IMR-90 (cell line): ENCODE results near the gene PTPRF. TPM values are rescaled to one million over a fixed set of nuclear protein-coding genes. Genes with fewer than 3 reads are reported as not detected.

Experiments
- ATAC-seq: fragments of 200-7000 bp; cut with Tn5 transposase; 2 replicates; pipeline ENCODE4 v1.9.1; 2020; ENCODE audit warnings: low read depth, mild to moderate bottlenecking, moderate library complexity
- BruUV-seq: library from RNA; stranded (reverse); fragments of 400-500 nt; replicated peaks from 2 replicates; lab custom pipeline; 2021; lab: Mats Ljungman, UMichigan
- CTCF ChIA-PET: fragments of 300-600 bp; formaldehyde crosslinking; extraction: SDS; loops from one replicate; lab custom pipeline; 2021; ENCODE audit warnings: antibody characterized with exemption; lab: Yijun Ruan, JAX
- POLR2A ChIA-PET: fragments of 300-600 bp; sonication (Branson Sonifier 250); formaldehyde crosslinking; loops from one replicate; lab custom pipeline; 2022; ENCODE audit warnings: antibody characterized with exemption; ENCODE audit not compliant: unreplicated experiment; lab: Charles Lee
- DNase-seq: peaks from one replicate; pipeline ENCODE4 v3.0.0; 2013
- H2AFZ ChIP-seq: replicated peaks from 2 replicates; pipeline ENCODE3; 2013; ENCODE audit warnings: low read length, mild to moderate bottlenecking; ENCODE audit not compliant: poor library complexity
- H2AK5ac ChIP-seq: 2 replicates; pipeline ENCODE4 v1.6.1; 2013; ENCODE audit warnings: low read depth, low read length, inconsistent platforms
- H2AK9ac ChIP-seq: replicated peaks from 2 replicates; pipeline ENCODE3; 2013; ENCODE audit warnings: mild to moderate bottlenecking, low read depth, low read length, moderate library complexity; ENCODE audit not compliant: poor library complexity
- H2BK120ac ChIP-seq: 2 replicates; pipeline ENCODE4 v1.6.1; 2013; ENCODE audit warnings: low read depth, low read length, inconsistent platforms
- H2BK15ac ChIP-seq: 3 replicates; pipeline ENCODE4 v1.6.1; 2013; ENCODE audit warnings: low read depth, low read length, inconsistent platforms
- H2BK20ac ChIP-seq: 2 replicates; pipeline ENCODE4 v1.6.1; 2013; ENCODE audit warnings: low read depth, mild to moderate bottlenecking, inconsistent platforms, low read length, moderate library complexity
- H2BK5ac ChIP-seq: 2 replicates; pipeline ENCODE4 v1.6.1; 2013; ENCODE audit warnings: mild to moderate bottlenecking, low read depth, low read length, inconsistent platforms; ENCODE audit not compliant: poor library complexity, severe bottlenecking
- H3K14ac ChIP-seq: replicated peaks from 2 replicates; pipeline ENCODE4 v1.6.1; 2013; ENCODE audit warnings: low read depth, low read length, inconsistent platforms
- H3K18ac ChIP-seq: 2 replicates; pipeline ENCODE4 v1.6.1; 2013; ENCODE audit warnings: low read depth, low read length, control low read depth
- H3K23ac ChIP-seq: 2 replicates; pipeline ENCODE4 v1.6.1; 2013; ENCODE audit warnings: low read depth, low read length, inconsistent platforms
- H3K27ac ChIP-seq: 2 replicates; pipeline ENCODE4 v1.5.1; 2013; ENCODE audit warnings: mild to moderate bottlenecking, control low read depth, low read length; ENCODE audit not compliant: insufficient read depth
- H3K27me3 ChIP-seq: 2 replicates; pipeline ENCODE4 v1.6.1; 2013; ENCODE audit warnings: low read length; ENCODE audit not compliant: control insufficient read depth, insufficient read depth
- H3K36me3 ChIP-seq: 2 replicates; pipeline ENCODE4 v1.6.1; 2013; ENCODE audit warnings: low read length, mixed read lengths; ENCODE audit not compliant: control insufficient read depth, insufficient read depth
- H3K4ac ChIP-seq: 2 replicates; pipeline ENCODE4 v1.6.1; 2013; ENCODE audit warnings: low read depth, low read length, inconsistent platforms
- H3K4me1 ChIP-seq: 2 replicates; pipeline ENCODE4 v1.6.1; 2013; ENCODE audit warnings: low read length, mixed read lengths; ENCODE audit not compliant: control insufficient read depth, insufficient read depth
- H3K4me2 ChIP-seq: 2 replicates; pipeline ENCODE4 v1.6.1; 2013; ENCODE audit warnings: low read depth, mild to moderate bottlenecking, control low read depth, low read length, moderate library complexity
- H3K4me3 ChIP-seq: 2 replicates; pipeline ENCODE4 v1.5.1; 2013; ENCODE audit warnings: low read depth, mild to moderate bottlenecking, control low read depth, low read length, moderate library complexity; ENCODE audit not compliant: insufficient read depth
- H3K56ac ChIP-seq: 2 replicates; pipeline ENCODE4 v1.6.1; 2013; ENCODE audit warnings: low read length, inconsistent platforms; ENCODE audit not compliant: insufficient read depth; ENCODE audit errors: extremely low read depth
- H3K79me1 ChIP-seq, 2 experiments: 2 replicates each; pipeline ENCODE4 v1.6.1; 2013; ENCODE audit warnings: low read length in 2 of 2, inconsistent platforms in 1 of 2, low read depth in 1 of 2
- H3K9ac ChIP-seq: 2 replicates; pipeline ENCODE4 v1.6.1; 2013; ENCODE audit warnings: low read depth, low read length, control low read depth
- H3K9me1 ChIP-seq: 2 replicates; pipeline ENCODE4 v1.6.1; 2013; ENCODE audit warnings: low read length, inconsistent platforms; ENCODE audit not compliant: insufficient read depth
- H3K9me3 ChIP-seq: 2 replicates; pipeline ENCODE4 v1.6.1; 2013; ENCODE audit warnings: low read length; ENCODE audit not compliant: control insufficient read depth, insufficient read depth
- H4K20me1 ChIP-seq: 2 replicates; pipeline ENCODE4 v1.6.1; 2013; ENCODE audit warnings: low read length, inconsistent platforms; ENCODE audit not compliant: insufficient read depth
- H4K5ac ChIP-seq: 2 replicates; pipeline ENCODE4 v1.6.1; 2013; ENCODE audit warnings: mild to moderate bottlenecking, low read depth, low read length, control low read depth
- H4K8ac ChIP-seq, 2 experiments: 2 replicates each; pipeline ENCODE4 v1.6.1; 2013; ENCODE audit warnings: low read depth in 2 of 2, low read length in 2 of 2, control low read depth in 1 of 2, inconsistent platforms in 1 of 2
- H4K91ac ChIP-seq: 2 replicates; pipeline ENCODE4 v1.6.1; 2013; ENCODE audit warnings: low read depth, low read length, inconsistent platforms; ENCODE audit not compliant: insufficient read depth
- BHLHE40 ChIP-seq: fragments of 150-350 bp; IDR thresholded peaks from 2 replicates; pipeline ENCODE4 v1.6.1; 2016; ENCODE audit warnings: mild to moderate bottlenecking, low read depth, low read length
- ELK1 ChIP-seq: fragments of 150-350 bp; IDR thresholded peaks from 2 replicates; pipeline ENCODE4 v1.6.1; 2016; ENCODE audit warnings: low read depth, mild to moderate bottlenecking, low read length, moderate library complexity, borderline replicate concordance
- FOS ChIP-seq: fragments of 150-350 bp; IDR thresholded peaks from 2 replicates; pipeline ENCODE4 v1.6.1; 2016; ENCODE audit warnings: low read depth, low read length
- MAFK ChIP-seq: IDR thresholded peaks from 2 replicates; pipeline ENCODE4 v1.6.1; 2012; ENCODE audit warnings: low read depth, low read length, improper control_type of control experiment
- MXI1 ChIP-seq: IDR thresholded peaks from 2 replicates; pipeline ENCODE4 v1.6.1; 2012; ENCODE audit warnings: low read depth, mild to moderate bottlenecking, low read length, moderate library complexity, borderline replicate concordance
- NFE2L2 ChIP-seq: fragments of 150-350 bp; IDR thresholded peaks from 2 replicates; pipeline ENCODE4 v1.6.1; 2016; ENCODE audit warnings: low read depth, mild to moderate bottlenecking, low read length
- POLR2A ChIP-seq: IDR thresholded peaks from 2 replicates; pipeline ENCODE4 v1.6.1; 2012; ENCODE audit warnings: mild to moderate bottlenecking, low read depth, low read length
- RCOR1 ChIP-seq: IDR thresholded peaks from 2 replicates; pipeline ENCODE4 v1.6.1; 2012; ENCODE audit warnings: mild to moderate bottlenecking, low read length, improper control_type of control experiment; ENCODE audit not compliant: insufficient replicate concordance
- RFX5 ChIP-seq: IDR thresholded peaks from 2 replicates; pipeline ENCODE4 v1.8.0; 2012; ENCODE audit warnings: low read depth, mild to moderate bottlenecking, low read length, moderate library complexity
- SMC3 ChIP-seq: fragments of 150-350 bp; IDR thresholded peaks from 2 replicates; pipeline ENCODE4 v1.6.1; 2016; ENCODE audit warnings: low read depth, mild to moderate bottlenecking, antibody characterized with exemption, low read length, moderate library complexity
- WGBS, 2 experiments: methylation state at CpG; one replicate each; pipeline versions ENCODE4 v1.1.5 to v1.1.7; 2013; ENCODE audit warnings: missing lambda C conversion rate in 2 of 2; ENCODE audit not compliant: insufficient read length in 1 of 2; ENCODE audit errors: extremely low coverage in 2 of 2; 5-methylcytosine and 5-hydroxymethylcytosine counted together
- dilution Hi-C: fragments of 300-500 bp; cut with HindIII; formaldehyde crosslinking; loops from one replicate; pipeline ENCODE4 v1.14.3; 2018; ENCODE audit warnings: low sequenced_read_pairs; ENCODE audit not compliant: unreplicated experiment
- in situ Hi-C: fragments of 300-500 bp; cut with MboI; formaldehyde crosslinking; loops from 3 replicates; pipeline ENCODE4 v1.14.3; 2019; ENCODE audit warnings: low sequenced_read_pairs, inconsistent platforms, mixed read lengths
- intact Hi-C: fragments of 100-400 bp; cut with micrococcal nuclease; formaldehyde crosslinking; loops from 2 replicates; pipeline ENCODE4 v1.10.0; 2022
- polyA plus RNA-seq, 3 experiments: library from polyadenylated mRNA; depleted of rRNA; stranded (reverse); fragments of >200 nt; gene quantifications; 2 replicates each; pipeline ENCODE4 v1.2.3, GENCODE V29; 2012; ENCODE audit warnings: low replicate concordance in 1 of 3
- total RNA-seq: library from RNA; depleted of rRNA; stranded (reverse); fragments of >200 nt; gene quantifications from 2 replicates; pipeline ENCODE4 v1.2.3, GENCODE V29; 2012

The PTPRF gene
- total and polyA plus RNA-seq, 2 of the 4 experiments (the other 2 are of a cell fraction), result 25.8 to 92.3 TPM

GRCh38 chr1:43531906-43532584 lies 1.4 kb downstream of the PTPRF start:
- 26% methylated on average over 7 of the region's 15 CpGs; no CpG with 5 or more reads in 1 of the 2 experiments for WGBS, 2 experiments

More at GRCh38 chr1:43531906-43532584, 1.4 kb downstream of the PTPRF start:
- H3K23ac ChIP-seq, result peak overlapping the region; percentile 81; the same call in 1 of the 2 replicates
- 0 out of 2 replicates have a peak, but pooled peaks cover 2% of the 10 kb centered on the region for H3K36me3 ChIP-seq
- H4K5ac ChIP-seq, result no peak overlapping the region
- H4K20me1 ChIP-seq, result peaks cover 44% of the 10 kb centered on the region
- H2AK9ac ChIP-seq, result peak overlapping the region; percentile 95
- H2BK20ac ChIP-seq, result no peak overlapping the region
- no TSS peak for BruUV-seq
- H3K4me1 ChIP-seq, result peaks cover 6% of the 10 kb centered on the region
- H2BK5ac ChIP-seq, result no peak overlapping the region
- H4K8ac ChIP-seq, result peak overlapping the region; percentile 13 to 54; a peak in 1 of 4 replicates
- DNase-seq (no peak), ATAC-seq (peak; percentile 1; the same call in 1 of the 2 replicates)
- peak overlapping the region; percentile 6 for H4K91ac ChIP-seq
- H3K4ac ChIP-seq, result peak overlapping the region; percentile 54
- no peaks in the 10 kb centered on the region for H3K27me3 ChIP-seq
- H2BK120ac ChIP-seq, result peak overlapping the region; percentile 16; the same call in 1 of the 2 replicates
- POLR2A ChIA-PET, result no interaction called here
- no peak overlapping the region; the same call in 1 of the 2 replicates for H3K18ac ChIP-seq
- peak overlapping the region; percentile 76 for H2AK5ac ChIP-seq
- peak overlapping the region; percentile 33 for H3K27ac ChIP-seq
- intact Hi-C loops, result no loop called here
- peak overlapping the region; percentile 82 for H3K9ac ChIP-seq
- H2AFZ ChIP-seq, result peak overlapping the region; percentile 81
- dilution Hi-C loops, result no loop called here
- in situ Hi-C loops, result loop anchor here (25.0 kb wide), 1 partner anchor 430 kb away; the partner anchor contains the start of genes ATP6V0B and DPH2
- H3K56ac ChIP-seq, result peak overlapping the region; percentile 66
- peak overlapping the region; percentile 79 for H3K4me2 ChIP-seq
- no peaks in the 10 kb centered on the region for H3K9me3 ChIP-seq
- H3K14ac ChIP-seq, result peak overlapping the region; percentile 46
- CTCF ChIA-PET, result no interaction called here
- H3K9me1 ChIP-seq, result peaks cover 25% of the 10 kb centered on the region
- peak overlapping the region; percentile 86 for H3K4me3 ChIP-seq
- H2BK15ac ChIP-seq, result no peak overlapping the region; the same call in 2 of the 3 replicates
- TF ChIP-seq NFE2L2, result no peak
- no peak for TF ChIP-seq MXI1
- TF ChIP-seq RFX5, result no peak
- no peak for TF ChIP-seq ELK1
- no peak for TF ChIP-seq MAFK
- no peak for TF ChIP-seq BHLHE40
- no peak for TF ChIP-seq FOS
- no peak for TF ChIP-seq RCOR1
- TF ChIP-seq POLR2A, result no peak
- no peak for TF ChIP-seq SMC3
- H3K79me1 ChIP-seq, result peaks cover 31 to 67% of the 10 kb centered on the region in 2 experiments
